ENCODE data around the gene VRK1.
"Not testable (repeated sequence)": the region's sequence is repeated elsewhere in the genome, so short reads cannot be mapped to it uniquely, and the experiment has no call there.

The VRK1 gene, protein sequence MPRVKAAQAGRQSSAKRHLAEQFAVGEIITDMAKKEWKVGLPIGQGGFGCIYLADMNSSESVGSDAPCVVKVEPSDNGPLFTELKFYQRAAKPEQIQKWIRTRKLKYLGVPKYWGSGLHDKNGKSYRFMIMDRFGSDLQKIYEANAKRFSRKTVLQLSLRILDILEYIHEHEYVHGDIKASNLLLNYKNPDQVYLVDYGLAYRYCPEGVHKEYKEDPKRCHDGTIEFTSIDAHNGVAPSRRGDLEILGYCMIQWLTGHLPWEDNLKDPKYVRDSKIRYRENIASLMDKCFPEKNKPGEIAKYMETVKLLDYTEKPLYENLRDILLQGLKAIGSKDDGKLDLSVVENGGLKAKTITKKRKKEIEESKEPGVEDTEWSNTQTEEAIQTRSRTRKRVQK

DNA sequence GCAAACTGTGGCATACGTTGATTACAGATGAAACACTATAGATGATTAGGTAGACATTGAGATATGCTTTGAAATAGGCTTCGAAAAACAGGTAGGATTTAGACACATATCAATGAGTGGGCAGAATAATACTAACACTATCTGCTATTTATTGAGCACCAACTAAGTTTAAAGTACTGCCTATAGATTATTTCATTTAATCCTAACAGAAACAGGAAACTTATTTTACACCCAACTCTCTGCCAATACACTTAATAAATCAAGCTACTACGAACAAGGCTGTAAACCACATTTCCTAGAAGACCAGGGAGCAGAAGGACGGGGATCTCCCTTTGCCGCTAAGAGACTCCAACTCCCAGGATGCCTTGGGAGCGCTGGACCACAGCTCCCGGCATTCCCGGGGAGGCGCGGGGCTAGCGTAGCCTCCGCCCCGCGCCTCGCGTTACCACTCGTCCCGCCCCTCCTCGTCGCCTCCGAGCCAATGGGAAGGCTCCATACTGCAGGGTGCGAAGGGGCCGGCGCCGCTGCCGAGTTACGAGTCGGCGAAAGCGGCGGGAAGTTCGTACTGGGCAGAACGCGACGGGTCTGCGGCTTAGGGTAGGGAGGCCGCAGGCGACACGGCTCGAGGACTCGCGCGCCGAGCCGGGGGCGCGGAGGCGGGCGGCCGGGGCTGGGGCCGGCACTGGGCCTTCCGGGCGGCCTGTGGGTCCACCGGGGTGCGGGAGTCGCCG is at the start of gene VRK1:
VRK1 (plus strand) TSS at position 532 of the 731 bp plus-strand sequence. CDS start 36,090 bp downstream, outside the sequence.
- DNase-seq, result peak; percentile 94

DNA sequence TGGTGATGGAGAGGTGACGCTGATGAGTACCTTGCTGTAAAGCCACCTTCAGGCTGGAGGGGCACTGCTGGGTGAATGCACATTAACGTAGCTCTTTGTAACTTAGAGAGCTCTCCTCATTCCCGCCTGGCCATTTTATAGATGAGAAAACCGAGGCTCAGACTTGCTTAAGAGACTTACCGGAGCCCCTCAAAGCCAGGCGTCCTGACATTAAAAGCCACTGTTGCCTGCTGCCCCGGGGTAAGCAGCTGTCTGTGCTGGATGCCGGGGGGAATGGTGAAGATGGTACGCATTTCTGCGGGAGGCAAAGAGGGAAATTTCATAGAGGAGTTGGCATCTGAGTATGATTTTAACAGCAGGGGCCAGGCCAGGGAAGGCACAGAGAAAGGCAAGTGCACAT is 49.6 kb upstream of the VRK1 start:
- no peak for DNase-seq

DNA sequence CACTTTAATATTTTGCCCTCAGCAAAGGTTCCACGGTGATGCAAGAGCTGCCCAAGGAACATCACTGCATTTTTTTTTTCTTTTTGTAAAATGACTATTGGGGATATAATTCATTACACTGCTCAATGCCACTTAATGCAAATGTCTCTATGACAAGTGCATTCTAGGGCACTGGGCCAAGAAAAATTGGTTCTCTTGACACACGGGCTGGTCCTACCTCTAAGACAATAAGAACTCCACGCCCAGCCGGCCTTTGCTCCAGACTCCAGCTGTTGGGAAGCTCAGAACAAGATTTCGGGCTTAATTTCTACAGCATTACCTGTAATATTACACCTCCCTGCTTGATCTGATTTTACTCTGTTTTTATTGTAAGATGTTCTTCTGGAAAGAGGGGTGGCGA is 48.8 kb upstream of the VRK1 start:
- no peak for DNase-seq

DNA sequence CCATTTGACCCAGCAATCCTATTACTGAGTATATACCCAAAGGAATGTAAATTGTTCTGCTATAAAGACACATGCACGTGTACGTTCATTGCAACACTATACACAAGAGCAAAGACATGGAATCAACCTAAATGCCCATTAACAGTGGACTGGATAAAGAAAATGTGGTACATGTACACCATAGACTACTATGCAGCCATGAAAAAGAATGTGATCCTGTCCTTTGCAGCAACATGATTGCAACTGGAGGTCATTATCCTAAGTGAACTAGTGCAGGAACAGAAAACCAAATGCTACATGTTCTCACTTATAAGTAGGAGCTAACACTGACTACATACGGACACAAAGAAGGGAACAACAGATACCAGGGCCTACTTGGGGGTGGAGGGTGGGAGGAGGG is 45.7 kb upstream of the VRK1 start:
- no peak for DNase-seq

DNA sequence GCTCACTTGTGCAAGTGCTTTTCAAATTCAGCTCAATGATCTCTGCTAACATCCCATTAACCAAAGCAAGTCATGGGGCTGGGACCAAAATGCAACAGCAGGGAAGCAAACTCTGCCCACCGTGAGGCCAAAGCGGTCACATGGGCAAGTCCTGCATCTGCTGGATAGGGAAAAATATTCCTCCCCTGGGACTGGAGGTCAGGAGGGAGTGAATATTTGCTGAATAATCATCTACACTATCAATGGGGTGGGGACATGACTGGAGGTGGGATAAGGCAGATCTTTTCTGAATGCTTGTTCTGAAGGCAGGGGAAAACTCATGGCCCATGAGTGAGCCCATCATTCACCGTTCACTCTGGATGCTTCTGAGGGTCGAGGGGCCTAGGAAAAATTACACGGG is 45.1 kb upstream of the VRK1 start:
- DNase-seq, result no peak

DNA sequence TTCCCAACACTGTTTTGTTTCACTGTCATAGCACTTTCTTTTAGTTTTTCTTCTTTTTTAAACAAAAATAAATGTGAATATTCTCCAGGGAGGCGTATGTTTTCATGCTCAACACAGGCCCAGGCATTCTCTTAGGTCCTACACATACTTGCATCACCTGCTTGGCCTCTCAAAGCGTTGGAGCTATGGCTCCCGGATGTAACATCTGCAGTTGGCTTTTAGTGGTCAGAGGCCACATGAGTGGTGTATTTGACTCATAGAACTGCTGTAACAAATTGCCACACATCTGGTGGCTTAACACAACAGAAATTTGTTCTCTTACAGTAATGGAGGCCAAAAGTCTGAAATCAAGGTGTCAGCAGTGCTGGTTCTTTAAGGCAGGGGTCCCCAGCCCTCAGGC is 44.6 kb upstream of the VRK1 start:
- no peak for DNase-seq

DNA sequence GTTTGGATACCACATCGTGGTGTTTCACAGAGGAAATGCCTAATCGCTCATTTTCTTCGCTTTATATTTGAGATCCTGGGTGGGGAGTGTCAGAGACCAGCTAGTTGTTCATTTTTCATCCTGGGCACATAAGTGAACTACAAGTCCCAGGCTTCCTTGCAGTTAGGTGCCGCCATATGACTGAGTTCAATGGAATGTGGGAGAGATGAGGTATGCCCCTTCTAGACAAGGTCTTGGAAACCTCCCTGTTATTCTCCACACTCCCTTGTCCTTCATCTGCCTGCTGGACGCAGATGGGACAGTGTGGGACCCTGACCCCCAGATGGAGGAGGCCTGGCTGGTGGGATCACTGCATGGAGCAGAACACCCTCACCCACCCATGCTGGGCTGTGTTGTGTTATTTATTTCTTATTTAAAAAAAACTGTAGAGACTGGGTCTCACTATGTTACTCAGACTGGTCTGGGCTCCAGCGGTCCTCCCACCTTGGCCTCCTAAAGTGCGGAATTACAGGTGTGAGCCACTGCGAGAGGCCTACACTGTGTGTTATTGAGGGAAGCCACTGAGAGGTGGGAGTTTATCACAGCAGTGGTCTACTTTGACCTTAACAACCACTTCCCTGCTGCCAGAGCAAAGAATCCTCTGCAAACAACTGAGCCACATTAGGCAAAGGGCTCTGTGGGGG is 42.9 kb upstream of the VRK1 start:
- DNase-seq, result no peak

DNA sequence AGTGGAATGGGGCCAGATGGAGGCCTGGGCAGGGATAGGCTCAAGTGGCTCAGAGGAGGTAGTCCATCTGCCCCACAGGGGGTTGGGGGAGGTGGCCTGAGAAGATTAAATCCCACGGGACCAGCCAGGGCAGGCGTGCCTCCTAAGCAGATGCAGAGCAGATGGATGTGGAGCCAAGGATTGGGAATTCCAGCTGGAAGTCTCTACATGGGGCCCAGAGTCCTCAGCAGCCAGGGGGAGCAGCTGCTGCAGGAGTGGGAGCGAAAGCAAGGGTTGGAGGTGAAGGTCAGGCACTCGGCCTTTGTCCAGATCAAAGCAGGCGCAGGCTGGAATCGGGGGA is 42.4 kb upstream of the VRK1 start:
- DNase-seq, result no peak

DNA sequence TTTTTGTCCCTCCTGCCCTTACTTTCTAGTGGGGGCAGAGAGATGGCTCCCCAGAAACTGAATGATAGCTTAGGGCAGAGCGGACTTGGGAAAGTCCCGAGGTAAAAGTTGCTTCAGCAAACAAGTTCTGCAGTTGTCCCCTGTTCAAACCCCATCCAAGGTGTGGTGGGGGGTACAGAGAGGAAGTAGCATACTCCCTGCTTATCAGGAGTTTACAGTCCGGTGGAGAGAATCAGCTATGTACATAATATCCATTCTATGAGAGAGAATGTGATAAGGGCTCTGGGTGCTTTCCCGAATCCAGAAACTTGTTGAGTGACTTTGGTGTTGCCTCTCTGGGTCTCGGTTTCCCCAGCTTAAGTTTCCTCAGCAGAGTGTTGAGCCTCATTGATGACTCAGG is 40.4 kb upstream of the VRK1 start:
- DNase-seq, result no peak

DNA sequence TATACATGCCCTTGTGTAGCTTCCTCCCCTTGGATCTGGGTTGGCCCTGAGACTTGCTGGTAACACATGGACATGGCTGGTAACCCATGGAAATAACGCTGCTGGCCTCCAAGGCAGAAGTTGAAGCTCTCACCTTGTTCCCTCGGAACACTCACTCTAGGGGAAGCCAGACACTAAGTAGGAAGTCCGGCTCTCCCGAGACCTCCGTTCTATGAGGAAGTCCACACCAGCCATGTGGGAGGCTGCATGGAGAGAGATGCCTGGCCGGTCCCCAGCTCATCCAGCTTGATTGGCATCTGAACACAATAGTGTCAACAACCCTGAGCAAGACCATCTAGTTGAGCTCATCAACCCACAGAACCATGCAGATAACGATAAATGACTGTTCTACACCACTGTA is 39.7 kb upstream of the VRK1 start:
- no peak for DNase-seq

DNA sequence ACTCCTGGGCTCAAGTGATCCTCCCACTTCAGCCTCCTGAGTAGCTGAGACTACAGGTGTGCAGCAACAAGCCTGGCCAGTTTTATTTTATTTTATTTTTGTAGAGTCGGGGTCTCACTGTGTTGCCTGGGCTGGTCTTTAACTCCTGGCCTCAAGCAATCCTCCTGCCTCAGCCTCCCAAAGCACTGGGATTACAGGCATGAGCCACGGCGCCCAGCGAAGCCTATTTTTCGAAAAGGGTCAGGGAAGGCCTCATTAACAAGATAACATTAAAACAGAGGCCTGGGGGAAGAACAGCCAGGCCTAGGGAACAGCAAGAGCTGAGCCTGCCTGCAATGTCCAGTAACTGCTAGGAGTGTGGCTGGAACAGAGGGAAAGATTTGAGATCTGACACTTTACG is 36.1 kb upstream of the VRK1 start:
- no peak for DNase-seq

DNA sequence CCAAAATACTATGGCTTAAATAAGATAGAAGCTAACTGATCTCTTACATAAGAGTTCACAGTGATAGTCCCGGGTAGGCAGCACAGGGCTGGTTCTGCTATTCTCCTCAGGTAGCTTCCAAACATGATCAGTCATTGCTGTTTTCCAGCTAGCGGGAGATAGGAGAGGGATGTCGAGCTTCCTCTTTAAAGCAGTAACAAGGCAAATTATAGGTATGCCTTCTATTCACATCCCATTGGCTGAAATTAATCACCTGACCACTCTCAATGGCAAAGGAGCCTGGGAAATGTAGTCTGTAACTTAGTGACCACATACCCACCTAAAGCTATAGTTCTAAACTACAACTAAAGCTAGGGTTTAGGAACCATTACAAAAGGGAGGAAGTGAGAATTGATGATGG is 34.5 kb upstream of the VRK1 start:
- no peak for DNase-seq

DNA sequence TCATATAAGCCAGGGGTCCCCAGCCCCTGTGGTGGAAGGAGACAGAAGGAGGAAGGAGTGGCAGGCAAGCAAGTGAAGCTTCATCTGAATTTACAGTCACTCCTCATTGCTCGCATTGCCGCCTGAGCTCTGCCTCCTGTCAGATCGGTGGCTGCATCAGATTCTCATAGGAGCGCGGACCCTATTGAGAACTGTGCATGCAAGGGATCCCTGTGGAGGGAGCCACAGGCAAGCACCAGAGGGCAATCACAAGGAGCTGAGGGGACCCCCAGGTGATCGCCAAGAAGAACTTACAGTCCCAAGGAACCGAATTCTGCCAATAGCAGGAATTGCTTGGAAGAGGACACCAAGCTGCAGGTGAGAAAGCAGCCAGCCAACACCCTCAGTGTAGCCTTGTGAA is 33.2 kb upstream of the VRK1 start:
- DNase-seq, result no peak

DNA sequence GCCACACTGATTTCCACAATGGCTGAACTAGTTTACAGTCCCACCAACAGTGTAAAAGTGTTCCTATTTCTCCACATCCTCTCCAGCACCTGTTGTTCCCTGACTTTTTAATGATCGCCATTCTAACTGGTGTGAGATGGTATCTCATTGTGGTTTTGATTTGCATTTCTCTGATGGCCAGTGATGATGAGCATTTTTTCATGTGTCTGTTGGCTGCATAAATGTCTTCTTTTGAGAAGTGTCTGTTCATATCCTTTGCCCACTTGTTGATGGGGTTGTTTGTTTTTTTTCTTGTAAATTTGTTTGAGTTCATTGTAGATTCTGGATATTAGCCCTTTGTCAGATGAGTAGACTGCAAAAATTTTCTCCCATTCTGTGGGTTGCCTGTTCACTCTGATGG is 32.0 kb upstream of the VRK1 start:
- not testable (repeated sequence) for DNase-seq

DNA sequence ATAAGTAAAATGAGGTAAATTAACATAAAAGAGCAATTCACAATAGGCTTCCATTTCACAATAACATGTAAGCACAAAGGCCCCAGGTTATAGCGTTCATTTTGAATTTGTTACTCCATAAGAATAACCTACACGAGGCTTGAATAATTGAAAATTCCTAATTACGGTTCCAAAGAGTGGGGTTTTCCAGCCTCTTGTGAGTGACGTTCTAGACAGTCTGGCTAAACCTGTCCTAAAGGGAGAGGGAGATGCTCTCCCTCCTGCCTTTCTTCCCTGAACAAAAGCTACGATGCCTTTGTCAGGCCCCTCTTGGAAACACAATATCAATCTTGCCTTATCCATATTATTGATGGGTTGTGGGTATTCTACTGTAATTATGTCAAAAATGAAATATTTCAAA is 24.3 kb upstream of the VRK1 start:
- DNase-seq, result no peak

DNA sequence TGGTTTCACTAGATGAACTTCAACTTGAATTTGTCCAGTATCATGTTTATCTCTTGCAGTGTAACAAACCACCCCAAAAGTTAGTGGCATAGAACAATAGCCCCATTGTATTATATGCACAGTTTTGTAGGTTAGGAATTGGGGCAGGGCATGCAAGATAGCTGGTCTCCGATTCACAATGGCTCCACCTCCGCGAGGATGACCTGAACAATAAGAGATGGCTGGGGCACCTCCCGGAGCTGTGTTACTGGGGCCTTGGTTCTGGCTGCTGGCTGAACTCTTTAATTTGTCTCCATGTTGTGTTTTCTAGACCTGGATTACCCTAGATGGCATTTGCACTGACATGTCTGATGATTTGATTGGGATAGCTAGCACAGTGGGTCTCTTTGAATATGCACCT is 20.4 kb upstream of the VRK1 start:
- no peak for DNase-seq

DNA sequence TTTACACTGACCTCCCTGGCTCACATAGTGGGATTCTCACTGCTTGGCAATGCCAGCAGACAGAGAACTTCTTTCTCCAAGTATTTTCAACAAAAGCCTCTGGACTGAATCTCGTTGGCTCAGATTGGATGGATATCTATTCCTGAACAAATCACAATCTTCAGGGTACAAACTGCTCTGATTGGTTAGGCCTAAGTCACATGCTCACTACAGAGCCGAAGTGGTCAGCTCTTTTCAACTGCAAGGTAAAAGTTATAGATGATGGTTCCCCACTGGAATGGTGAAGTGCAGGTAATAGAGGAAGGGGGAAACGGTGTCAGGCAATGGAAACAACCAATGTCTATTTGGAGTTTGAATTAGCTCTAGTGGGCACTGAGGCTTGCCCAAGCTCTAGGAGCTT is 16.7 kb upstream of the VRK1 start:
- no peak for DNase-seq

DNA sequence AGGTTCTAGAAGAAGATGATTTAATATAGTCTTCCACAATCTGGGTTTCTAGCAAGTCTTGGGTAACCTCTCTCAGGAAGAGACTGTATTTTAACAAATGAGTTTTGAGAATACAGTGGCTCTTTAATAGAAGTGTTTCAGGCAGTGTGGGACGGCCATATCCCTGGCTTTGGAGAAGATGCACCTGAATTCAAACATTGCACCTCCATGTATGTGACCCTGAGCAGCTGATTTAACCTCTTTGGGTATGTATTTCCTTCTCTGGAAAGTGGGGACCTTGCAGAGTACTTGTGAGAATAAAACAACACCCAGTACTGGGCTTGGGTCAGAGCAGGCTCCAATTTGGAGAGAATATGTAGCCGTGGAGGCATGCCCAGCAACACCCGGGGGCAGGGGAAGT is 15.8 kb upstream of the VRK1 start:
- no peak for DNase-seq

DNA sequence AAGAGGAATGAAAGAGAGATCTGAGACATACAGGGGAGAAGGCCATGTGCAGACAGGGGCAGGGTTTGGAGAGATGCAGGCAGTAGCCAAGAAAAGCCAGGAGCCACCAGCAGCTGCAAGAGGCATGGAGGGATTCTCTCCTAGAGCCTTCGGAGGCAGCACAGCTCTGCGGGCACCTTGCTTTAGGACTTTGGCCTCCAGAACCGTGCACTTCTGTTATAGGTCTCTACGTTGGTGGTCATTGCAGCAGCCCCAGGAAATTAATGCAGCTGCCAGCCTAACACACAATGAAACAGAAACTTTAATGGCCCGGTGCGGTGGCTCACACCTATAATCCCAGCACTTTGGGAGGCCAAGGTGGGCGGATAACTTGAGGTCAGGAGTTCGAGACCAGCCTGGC is 14.7 kb upstream of the VRK1 start:
- DNase-seq, result no peak

DNA sequence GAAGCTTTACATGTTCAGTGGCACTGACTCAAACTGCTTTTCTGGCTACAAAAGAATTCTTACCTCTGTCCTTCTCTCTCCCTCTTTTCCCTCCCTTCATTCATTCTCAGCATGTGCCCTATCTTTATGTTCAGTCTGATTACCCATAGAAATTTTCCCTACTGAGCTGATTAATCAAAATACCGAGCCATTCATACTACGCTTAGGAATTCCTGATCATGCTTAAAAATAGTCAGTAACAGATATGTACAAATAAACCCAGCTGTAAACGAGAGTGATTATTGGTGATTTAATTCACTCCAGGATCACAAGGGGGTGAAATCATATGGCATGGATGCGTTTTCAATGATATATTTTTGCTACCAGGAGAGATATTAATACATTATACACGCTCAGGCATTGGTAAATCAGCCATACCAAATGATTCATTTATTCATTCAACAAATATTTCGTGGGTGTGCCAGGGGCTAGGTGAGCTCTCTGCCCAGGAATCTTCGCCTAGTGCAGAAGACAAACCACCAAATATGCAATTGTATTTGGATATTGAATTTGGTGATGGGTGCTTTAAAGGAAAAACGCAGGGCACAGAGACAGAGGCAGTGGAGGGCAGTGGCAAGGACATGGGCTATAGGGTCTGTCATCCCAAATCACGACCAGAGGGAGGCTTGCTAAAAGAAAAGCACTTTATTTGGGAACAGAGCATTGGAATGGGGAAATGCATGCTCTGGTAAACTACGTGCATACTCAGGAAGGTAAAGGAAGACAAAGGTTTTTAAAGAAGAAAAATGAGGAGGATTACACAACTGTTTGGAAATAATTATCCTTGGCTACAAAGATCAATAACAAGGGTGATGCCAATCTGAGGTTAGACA is 13.9 kb upstream of the VRK1 start:
- DNase-seq, result no peak

DNA sequence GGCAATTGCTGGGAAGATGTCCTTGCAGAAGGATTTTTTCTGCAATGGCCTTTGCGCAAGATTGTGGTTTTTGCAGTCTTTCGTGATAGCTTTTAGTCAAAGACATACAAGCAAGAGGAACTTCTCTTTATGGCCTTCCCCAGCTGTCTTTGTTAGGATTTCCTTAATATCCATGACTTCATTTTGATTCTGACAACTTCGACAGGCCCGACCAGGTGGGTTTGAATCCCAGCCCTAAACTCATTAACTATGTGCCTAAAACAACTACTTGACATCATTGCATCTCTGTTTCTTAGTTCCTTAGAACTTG is 13.3 kb upstream of the VRK1 start:
- DNase-seq, result no peak

DNA sequence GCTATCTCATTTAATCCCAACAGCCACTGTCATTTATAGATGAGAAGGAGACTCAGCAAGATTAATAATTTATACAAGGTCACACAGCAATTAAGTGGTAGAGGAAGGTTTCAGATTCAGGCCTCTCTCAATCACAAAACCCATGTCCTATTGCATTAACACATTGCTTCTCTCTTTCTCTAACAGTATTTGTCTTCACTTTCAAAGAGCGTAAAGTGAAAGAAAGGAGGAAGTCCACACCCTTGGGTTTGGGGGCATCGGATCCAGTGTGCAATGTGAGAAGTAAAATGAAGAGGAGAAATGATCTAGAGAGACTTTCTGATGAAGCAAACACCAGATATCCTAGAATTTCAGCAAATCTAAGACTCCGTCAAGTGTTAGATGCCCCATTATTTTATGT is 7.0 kb upstream of the VRK1 start:
- DNase-seq, result no peak

DNA sequence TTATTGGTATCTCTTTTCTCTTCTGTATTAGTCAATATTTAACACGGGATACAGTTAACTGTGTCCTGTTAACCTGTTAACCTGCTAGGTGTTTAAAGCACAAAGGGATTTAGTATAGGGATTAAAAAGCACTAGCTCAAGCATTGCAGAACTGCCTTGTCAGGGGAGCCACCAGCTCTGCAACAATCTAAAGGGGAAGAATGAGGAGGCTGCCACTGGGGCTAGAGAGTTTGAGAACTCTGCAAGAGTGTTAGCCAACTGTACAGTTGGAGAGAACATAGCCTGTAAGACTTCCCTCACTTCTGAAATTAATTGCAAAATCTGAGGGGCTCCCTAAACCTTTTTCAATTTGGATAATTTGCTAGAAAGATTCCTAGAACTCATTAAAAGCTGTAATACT is 6.5 kb upstream of the VRK1 start:
- no peak for DNase-seq

Data from stimulated activated CD4-positive, alpha-beta T cell treated with anti-CD3 and anti-CD28 coated beads, Interleukin-4, amount 100 ng/mL, for 4 hours (primary cell).